ENCODE measurements around the gene RAB3GAP2. TPM values are rescaled to one million over a fixed set of nuclear protein-coding genes. Genes with fewer than 3 reads are reported as not detected.

The RAB3GAP2 gene
- total RNA-seq, 1 experiment from 2014 or later: 64.3 TPM

DNA sequence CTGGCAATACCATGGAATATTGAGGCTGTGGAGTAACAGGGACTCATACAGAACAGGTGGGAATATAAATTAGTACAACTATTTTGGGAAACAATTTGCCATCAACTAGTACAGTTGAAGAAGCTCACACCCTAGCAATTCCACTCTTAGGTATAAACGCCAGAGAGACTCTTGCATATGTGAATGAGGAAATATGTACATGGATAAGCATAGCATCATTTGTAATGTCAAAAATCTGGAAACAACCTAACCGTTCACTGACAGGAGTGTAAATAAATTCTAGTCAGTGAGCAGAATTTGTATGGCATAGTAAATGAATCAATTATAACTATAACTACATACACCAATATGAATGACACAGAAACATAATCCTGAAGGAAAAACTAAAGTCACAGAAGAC is 83.7 kb downstream of the RAB3GAP2 start:
- H3K4me3 Mint-ChIP-seq: no peak overlapping the region
- H3K27ac Mint-ChIP-seq: no peak overlapping the region
- H3K36me3 Mint-ChIP-seq: peaks cover 37% of the 10 kb centered on the region
- no peak for ATAC-seq
- no peaks in the 10 kb centered on the region for H3K4me1 Mint-ChIP-seq
- TF ChIP-seq PRDM15 (CRISPR knock-in tag; IDR thresholded peaks at IDR 0.05) (no peak), SOX15 (CRISPR knock-in tag; IDR thresholded peaks at IDR 0.05) (no peak), NFE2L1 (CRISPR knock-in tag; IDR thresholded peaks at IDR 0.05) (no peak), ZNF219 (CRISPR knock-in tag; IDR thresholded peaks at IDR 0.05; ENCODE audit: borderline replicate concordance) (no peak), ATF1 (CRISPR knock-in tag; IDR thresholded peaks at IDR 0.05) (no peak), CTCF (IDR thresholded peaks at IDR 0.05) (no peak), NR2C2 (CRISPR knock-in tag; IDR thresholded peaks at IDR 0.05) (no peak), CREB1 (CRISPR knock-in tag; IDR thresholded peaks at IDR 0.05) (no peak), NR1H2 (CRISPR knock-in tag; IDR thresholded peaks at IDR 0.05) (no peak), ZNF396 (CRISPR knock-in tag; IDR thresholded peaks at IDR 0.05; ENCODE audit: borderline replicate concordance) (no peak), ZSCAN18 (CRISPR knock-in tag; IDR thresholded peaks at IDR 0.05) (no peak)
- TF ChIP-seq, protein P1, sequence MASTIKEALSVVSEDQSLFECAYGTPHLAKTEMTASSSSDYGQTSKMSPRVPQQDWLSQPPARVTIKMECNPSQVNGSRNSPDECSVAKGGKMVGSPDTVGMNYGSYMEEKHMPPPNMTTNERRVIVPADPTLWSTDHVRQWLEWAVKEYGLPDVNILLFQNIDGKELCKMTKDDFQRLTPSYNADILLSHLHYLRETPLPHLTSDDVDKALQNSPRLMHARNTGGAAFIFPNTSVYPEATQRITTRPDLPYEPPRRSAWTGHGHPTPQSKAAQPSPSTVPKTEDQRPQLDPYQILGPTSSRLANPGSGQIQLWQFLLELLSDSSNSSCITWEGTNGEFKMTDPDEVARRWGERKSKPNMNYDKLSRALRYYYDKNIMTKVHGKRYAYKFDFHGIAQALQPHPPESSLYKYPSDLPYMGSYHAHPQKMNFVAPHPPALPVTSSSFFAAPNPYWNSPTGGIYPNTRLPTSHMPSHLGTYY (CRISPR knock-in tag; IDR thresholded peaks at IDR 0.05): no peak
- TF ChIP-seq, protein P2, sequence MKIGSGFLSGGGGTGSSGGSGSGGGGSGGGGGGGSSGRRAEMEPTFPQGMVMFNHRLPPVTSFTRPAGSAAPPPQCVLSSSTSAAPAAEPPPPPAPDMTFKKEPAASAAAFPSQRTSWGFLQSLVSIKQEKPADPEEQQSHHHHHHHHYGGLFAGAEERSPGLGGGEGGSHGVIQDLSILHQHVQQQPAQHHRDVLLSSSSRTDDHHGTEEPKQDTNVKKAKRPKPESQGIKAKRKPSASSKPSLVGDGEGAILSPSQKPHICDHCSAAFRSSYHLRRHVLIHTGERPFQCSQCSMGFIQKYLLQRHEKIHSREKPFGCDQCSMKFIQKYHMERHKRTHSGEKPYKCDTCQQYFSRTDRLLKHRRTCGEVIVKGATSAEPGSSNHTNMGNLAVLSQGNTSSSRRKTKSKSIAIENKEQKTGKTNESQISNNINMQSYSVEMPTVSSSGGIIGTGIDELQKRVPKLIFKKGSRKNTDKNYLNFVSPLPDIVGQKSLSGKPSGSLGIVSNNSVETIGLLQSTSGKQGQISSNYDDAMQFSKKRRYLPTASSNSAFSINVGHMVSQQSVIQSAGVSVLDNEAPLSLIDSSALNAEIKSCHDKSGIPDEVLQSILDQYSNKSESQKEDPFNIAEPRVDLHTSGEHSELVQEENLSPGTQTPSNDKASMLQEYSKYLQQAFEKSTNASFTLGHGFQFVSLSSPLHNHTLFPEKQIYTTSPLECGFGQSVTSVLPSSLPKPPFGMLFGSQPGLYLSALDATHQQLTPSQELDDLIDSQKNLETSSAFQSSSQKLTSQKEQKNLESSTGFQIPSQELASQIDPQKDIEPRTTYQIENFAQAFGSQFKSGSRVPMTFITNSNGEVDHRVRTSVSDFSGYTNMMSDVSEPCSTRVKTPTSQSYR (CRISPR knock-in tag; IDR thresholded peaks at IDR 0.05): no peak
- no peak for DNase-seq (ENCODE audit: low spot score)
- no peaks in the 10 kb centered on the region for H3K27me3 Mint-ChIP-seq (ENCODE audit: low read depth)
- CTCF ChIA-PET: no interaction called here
- POLR2A ChIA-PET: no interaction called here
- no peaks in the 10 kb centered on the region for H3K9me3 Mint-ChIP-seq

DNA sequence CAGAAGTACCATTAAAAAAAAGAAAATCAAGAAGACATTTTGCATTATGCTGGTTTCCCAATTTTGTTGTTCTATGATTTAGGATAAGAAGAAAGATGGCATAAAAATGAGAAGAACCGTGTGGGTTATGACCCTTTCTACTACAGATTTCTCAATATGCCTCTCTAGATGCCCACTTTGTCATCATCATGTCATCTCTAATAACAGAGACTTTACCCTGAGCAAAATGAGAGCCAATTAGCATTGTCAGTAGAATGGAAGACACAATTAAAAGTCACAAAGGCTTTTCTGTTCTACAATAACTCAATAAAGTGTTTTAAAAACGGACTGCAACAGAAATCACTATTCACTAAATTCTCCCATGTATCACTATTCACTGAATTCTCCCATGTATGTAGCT is 85.5 kb downstream of the RAB3GAP2 start:
- H3K36me3 Mint-ChIP-seq: peaks cover 32% of the 10 kb centered on the region
- no peaks in the 10 kb centered on the region for H3K4me1 Mint-ChIP-seq
- CTCF ChIA-PET: interaction anchor here (1.4 kb wide), 1 partner anchor 30 kb away, joined by 4 read pairs; no protein-coding TSS in a partner anchor

More for the DNA sequence above, 85.5 kb downstream of the RAB3GAP2 start:
- TF ChIP-seq ZNF396 (CRISPR knock-in tag; IDR thresholded peaks at IDR 0.05; ENCODE audit: borderline replicate concordance): no peak
- TF ChIP-seq TEAD4 (CRISPR knock-in tag; IDR thresholded peaks at IDR 0.05): no peak
- TF ChIP-seq RORB (CRISPR knock-in tag; IDR thresholded peaks at IDR 0.05): no peak
- TF ChIP-seq MXD4 (CRISPR knock-in tag; IDR thresholded peaks at IDR 0.05; ENCODE audit: borderline replicate concordance): no peak
- no peak for TF ChIP-seq FOXP4 (CRISPR knock-in tag; IDR thresholded peaks at IDR 0.05)
- TF ChIP-seq SP1 (CRISPR knock-in tag; conservative IDR thresholded peaks at IDR 0.05): no peak
- TF ChIP-seq USF2 (CRISPR knock-in tag; IDR thresholded peaks at IDR 0.05): no peak
- H3K27me3 Mint-ChIP-seq (ENCODE audit: low read depth): no peaks in the 10 kb centered on the region
- H3K9me3 Mint-ChIP-seq: no peaks in the 10 kb centered on the region
- DNase-seq (ENCODE audit: low spot score) (no peak), ATAC-seq (no peak)
- POLR2A ChIA-PET: no interaction called here
- no peak overlapping the region for H3K4me3 Mint-ChIP-seq
- no peak overlapping the region for H3K27ac Mint-ChIP-seq
